ENCODE measurements around the gene FAM181A.

- no peak for TF ChIP-seq CTCF (IDR thresholded peaks at IDR 0.05; ENCODE audit: poor library complexity, severe bottlenecking)
- TF ChIP-seq MXI1 (conservative IDR thresholded peaks at IDR 0.05; ENCODE audit: poor library complexity, severe bottlenecking): no peak
- TF ChIP-seq REST (IDR thresholded peaks at IDR 0.05; ENCODE audit: borderline replicate concordance): no peak
Observed at GRCh38 chr14:93891756-93892504, 35.2 kb upstream of the FAM181A start.
